NB4 (cell line): ENCODE measurements around the gene PRKAR1B.

Source experiments
- CTCF ChIP-seq: IDR thresholded peaks from one replicate; pipeline ENCODE4 v1.5.1; 2012; ENCODE audit warnings: low read depth, low read length
- MAX ChIP-seq: IDR thresholded peaks from 2 replicates; pipeline ENCODE4 v1.6.1; 2011; ENCODE audit warnings: low read depth, low read length
- MYC ChIP-seq: IDR thresholded peaks from 2 replicates; pipeline ENCODE4 v1.6.1; 2011; ENCODE audit warnings: low read depth, low read length

- TF ChIP-seq MYC = no peak
- no peak for TF ChIP-seq CTCF
- no peak for TF ChIP-seq MAX
Observed at GRCh38 chr7:725223-726005, 1.7 kb downstream of the PRKAR1B start.
